GM12891 (cell line): ENCODE results near the gene ANKRD55.
"Not testable (repeated sequence)": the region's sequence is repeated elsewhere in the genome, so short reads cannot be mapped to it uniquely, and the experiment has no call there.

Experiments used
- DNase-seq: peaks from one replicate; pipeline ENCODE4 v3.0.0; 2011; ENCODE audit warnings: low spot score; ENCODE audit not compliant: insufficient read length
- FAIRE-seq: peaks from 2 replicates; lab custom pipeline; 2011; peaks lifted over from hg19 to GRCh38; lab: Jason Lieb, UNC
- PAX5 ChIP-seq: IDR thresholded peaks from 2 replicates; pipeline ENCODE4 v1.6.1; 2011; ENCODE audit warnings: low read length, moderate library complexity, mild to moderate bottlenecking; ENCODE audit not compliant: insufficient read depth, severe bottlenecking
- POLR2A ChIP-seq: IDR thresholded peaks from 2 replicates; pipeline ENCODE4 v1.6.1; 2011; ENCODE audit warnings: low read depth, low read length, control low read depth
- POLR2AphosphoS5 ChIP-seq: IDR thresholded peaks from 2 replicates; pipeline ENCODE4 v1.6.1; 2011; ENCODE audit warnings: low read depth, low read length, control low read depth
- POU2F2 ChIP-seq: IDR thresholded peaks from 2 replicates; pipeline ENCODE4 v1.6.1; 2011; ENCODE audit warnings: low read depth, mild to moderate bottlenecking, control low read depth, low read length, moderate library complexity
- SPI1 ChIP-seq: IDR thresholded peaks from 2 replicates; pipeline ENCODE4 v1.6.1; 2011; ENCODE audit warnings: low read depth, low read length, control low read depth
- TAF1 ChIP-seq: IDR thresholded peaks from 2 replicates; pipeline ENCODE4 v1.6.1; 2011; ENCODE audit warnings: low read depth, low read length, control low read depth

ANKRD55 gene

DNA sequence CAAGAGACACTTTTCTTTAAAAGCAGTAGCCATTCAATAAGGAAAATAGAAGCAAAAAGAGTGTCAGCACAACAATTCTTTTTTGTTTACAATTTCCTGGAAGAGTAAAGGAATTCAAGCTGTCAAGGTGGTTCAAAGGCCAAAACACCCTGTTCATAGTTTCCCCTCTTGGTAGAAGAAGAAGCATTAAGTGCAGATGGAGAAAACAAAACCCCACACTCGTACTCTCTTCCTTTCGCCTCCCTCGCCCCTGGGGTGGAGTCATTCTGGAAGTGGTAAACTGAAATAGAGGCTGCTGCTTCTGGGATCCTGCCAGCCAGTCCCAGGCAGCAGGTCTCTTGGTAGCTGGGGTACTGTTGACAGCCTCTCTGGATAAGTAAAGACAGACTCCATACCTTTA is 105.0 kb downstream of the ANKRD55 start:
- TF ChIP-seq TAF1 (no peak), POLR2AphosphoS5 (no peak), SPI1 (no peak), POLR2A (no peak), PAX5 (no peak), POU2F2 (no peak)
- DNase-seq = no peak
- no peak for FAIRE-seq

DNA sequence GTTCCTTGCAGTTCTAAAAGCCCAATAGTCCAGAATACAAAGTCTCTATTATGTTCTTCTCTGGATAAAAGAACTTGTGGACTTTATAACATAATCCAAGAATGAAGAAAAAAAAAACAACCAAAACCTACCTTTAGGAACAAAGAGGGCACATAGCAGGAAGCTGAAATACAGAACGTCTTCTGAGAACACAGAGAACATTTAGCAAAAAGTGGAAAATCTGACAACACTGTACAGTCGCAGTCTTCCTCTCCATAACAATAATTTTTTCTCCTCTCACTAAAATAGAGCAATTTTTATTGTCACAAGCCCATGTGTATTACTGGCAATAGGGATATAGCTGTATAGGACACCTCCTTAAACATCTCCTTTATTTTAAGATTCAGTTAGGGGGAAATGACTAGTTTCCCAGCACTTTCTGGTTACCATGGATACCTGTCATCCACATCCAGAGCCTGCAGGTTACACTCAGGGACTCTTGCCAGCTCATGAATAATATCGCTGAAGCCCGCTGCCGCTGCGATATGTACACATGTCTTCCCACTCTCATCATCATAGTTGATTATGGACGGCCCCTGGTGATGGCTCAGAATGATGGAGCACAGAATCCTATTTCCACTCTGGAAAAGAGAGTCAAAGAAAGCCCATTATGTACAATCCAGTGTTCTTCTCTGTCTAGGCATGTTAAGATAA is 106.5 kb downstream of the ANKRD55 start:
- FAIRE-seq (no peak), DNase-seq (no peak)

DNA sequence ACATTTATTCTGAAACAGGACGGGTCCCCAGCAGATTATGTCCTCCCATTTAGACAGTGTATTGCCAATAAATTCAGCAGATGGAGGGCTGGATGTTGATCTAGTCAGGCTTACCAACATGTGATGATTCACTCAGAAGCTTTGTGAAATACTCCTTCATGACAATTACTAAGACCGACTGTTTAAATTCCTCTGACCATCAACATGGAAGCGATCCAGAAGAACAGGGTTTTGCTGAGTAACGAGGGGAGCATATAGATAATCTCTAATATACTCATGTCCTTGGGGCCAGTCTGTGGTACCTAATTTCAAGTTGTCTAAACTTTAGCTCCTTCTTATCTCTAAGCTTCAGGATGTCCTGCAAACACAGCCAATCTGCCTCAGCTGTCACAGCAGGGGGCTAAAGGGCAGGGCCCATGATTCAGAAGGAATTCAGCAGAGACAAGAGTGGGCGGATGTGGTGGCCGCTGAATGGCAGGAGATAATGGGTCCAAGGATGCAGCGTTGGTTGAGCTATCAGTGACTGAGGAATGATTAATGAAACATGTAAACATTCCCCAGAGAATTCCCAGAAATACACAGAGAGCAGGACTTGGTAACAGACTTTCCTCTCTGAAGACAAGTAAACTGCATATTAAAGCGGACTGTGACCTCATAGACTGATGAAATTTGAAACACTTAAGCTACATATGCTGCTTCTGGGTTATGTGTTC is 109.4 kb downstream of the ANKRD55 start:
- no peak for FAIRE-seq
- no peak for DNase-seq
- TF ChIP-seq POLR2AphosphoS5 (no peak), POLR2A (no peak), SPI1 (no peak), TAF1 (no peak), POU2F2 (no peak), PAX5 (no peak)

More for the DNA sequence above, 106.5 kb downstream of the ANKRD55 start:
- no peak for TF ChIP-seq TAF1
- TF ChIP-seq SPI1 = no peak
- TF ChIP-seq POLR2AphosphoS5 = no peak
- no peak for TF ChIP-seq PAX5
- TF ChIP-seq POU2F2 = no peak
- no peak for TF ChIP-seq POLR2A

DNA sequence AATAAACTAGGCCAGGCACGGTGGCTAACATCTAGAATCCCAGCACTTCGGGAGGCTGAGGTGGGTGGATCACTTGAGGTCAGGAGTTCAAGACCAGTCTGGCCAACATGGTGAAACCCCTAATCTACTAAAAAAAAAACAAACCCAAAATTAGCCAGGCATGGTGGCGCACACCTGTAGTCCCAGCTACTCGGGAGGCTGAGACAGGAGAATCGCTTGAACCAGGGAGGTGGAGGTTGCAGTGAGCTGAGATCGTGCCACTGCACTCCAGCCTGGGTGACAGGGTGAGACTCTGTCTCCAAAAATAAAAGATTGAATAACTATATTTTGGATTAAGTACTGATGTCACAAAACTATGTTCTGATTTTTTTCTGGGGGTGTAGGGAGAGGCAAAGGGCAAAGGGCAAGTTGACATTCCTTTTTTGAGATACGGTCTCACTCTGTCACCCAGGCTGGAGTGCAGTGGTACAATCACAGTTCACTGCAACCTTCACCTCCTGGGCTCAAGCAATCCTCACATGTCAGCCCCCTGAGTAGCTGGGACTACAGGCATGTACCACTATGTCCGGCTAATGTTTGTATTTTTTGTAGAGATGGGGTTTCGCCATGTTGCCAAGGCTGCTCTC is 110.7 kb downstream of the ANKRD55 start:
- DNase-seq, FAIRE-seq: not testable (repeated sequence)

GRCh38 chr5:56119050-56119449 is 114.1 kb downstream of the ANKRD55 start:
- no peak for FAIRE-seq
- no peak for DNase-seq
- TF ChIP-seq POLR2A (no peak), SPI1 (no peak), POU2F2 (no peak), TAF1 (no peak), PAX5 (no peak), POLR2AphosphoS5 (no peak)

DNA sequence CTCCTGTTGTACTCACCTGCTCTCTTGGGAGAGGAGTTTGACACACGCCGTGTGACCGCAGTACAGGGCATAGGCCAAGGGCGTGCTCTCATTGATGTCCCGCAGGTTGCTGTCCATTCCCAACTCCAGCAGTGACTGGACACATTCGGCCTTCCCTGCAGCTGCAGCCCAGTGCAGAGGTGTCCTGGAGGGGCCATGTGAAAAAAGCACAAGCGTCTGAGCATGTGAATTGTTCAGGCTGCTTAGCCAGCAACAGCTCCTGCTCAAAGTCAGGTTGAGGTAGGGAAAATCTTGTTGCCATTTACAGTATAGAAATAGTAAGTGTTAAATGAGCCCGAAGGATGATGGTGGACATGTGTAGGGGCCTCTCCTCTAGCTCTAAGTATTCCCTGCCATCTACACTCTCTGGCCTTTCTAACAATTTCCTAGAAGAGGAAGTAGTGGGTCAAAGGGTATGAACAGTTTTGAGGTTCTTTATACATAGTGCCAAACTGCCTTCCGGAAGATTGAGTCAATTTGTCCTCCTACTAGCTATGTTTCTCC is 116.5 kb downstream of the ANKRD55 start:
- TF ChIP-seq POLR2A = no peak
- no peak for TF ChIP-seq POU2F2
- TF ChIP-seq TAF1 = no peak
- TF ChIP-seq SPI1 = no peak
- TF ChIP-seq PAX5 = no peak
- no peak for TF ChIP-seq POLR2AphosphoS5
- no peak for FAIRE-seq
- DNase-seq = no peak

GRCh38 chr5:56115589-56115988 is 117.5 kb downstream of the ANKRD55 start:
- TF ChIP-seq PAX5 (no peak), POU2F2 (no peak), TAF1 (no peak), SPI1 (no peak), POLR2A (no peak), POLR2AphosphoS5 (no peak)
- no peak for DNase-seq
- no peak for FAIRE-seq

- FAIRE-seq (no peak), DNase-seq (no peak)
- TF ChIP-seq POLR2AphosphoS5 = no peak
- TF ChIP-seq TAF1 = no peak
- no peak for TF ChIP-seq POU2F2
- TF ChIP-seq PAX5 = no peak
- TF ChIP-seq SPI1 = no peak
- TF ChIP-seq POLR2A = no peak
Observed at GRCh38 chr5:56112526-56113121, 120.5 kb downstream of the ANKRD55 start.

- DNase-seq (no peak), FAIRE-seq (no peak)
- no peak for TF ChIP-seq POLR2AphosphoS5
- TF ChIP-seq SPI1 = no peak
- no peak for TF ChIP-seq POU2F2
- TF ChIP-seq PAX5 = no peak
- TF ChIP-seq POLR2A = no peak
- no peak for TF ChIP-seq TAF1
Observed at GRCh38 chr5:56111404-56111781, 121.7 kb downstream of the ANKRD55 start.
